Measurements from ENCODE around the gene FBLN2. TPM values are rescaled to one million over a fixed set of nuclear protein-coding genes. Genes with fewer than 3 reads are reported as not detected.

FBLN2 gene
- total and polyA plus RNA-seq, 2 of the 4 experiments (the other 2 are of a cell fraction): 11.8 to 60.8 TPM

DNA sequence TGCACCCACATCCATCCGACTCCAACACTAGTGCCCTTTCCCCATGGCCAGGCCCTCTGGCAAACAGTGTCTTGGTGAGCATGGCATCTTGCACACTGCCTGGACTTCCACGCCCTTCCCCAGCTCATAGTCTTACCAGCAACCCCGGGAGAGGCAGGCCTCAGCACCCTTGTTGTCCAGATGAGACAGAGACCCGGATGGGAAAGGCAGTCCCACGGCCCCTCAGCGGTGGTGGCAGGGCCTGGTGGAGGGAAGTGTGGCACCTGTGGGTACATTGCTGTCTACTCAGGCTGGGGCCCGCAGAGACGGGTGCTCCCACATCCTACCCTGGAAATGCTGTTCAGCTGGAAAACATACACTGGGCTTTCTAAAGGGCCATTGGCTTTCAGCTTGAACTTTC, 40.4 kb upstream of the FBLN2 start:
- H3K18ac ChIP-seq (ENCODE audit: low read depth, low read length): no peak overlapping the region
- no peak overlapping the region for H3K27ac ChIP-seq (ENCODE audit: insufficient read depth, low read length)
- no peak overlapping the region for H3K9ac ChIP-seq (ENCODE audit: low read depth, low read length)
- H2AFZ ChIP-seq (replicated peaks; ENCODE audit: low read length, poor library complexity): peak overlapping the region; percentile 5
- H3K9me1 ChIP-seq (ENCODE audit: insufficient read depth, low read length): peaks cover 9% of the 10 kb centered on the region; the same call in 1 of the 2 replicates
- ChIA-PET CTCF (no interaction called here), POLR2A (ENCODE audit: unreplicated experiment) (no interaction called here)
- H4K91ac ChIP-seq (ENCODE audit: insufficient read depth, low read depth, low read length): no peak overlapping the region
- dilution Hi-C loops (cut with HindIII; ENCODE audit: low sequenced_read_pairs, unreplicated experiment): no loop called here
- 90% methylated on average over 2 of the region's 8 CpGs; no CpG with 5 or more reads in 1 of the 2 experiments for WGBS, 2 experiments (ENCODE audit: extremely low coverage in 2 of 2, insufficient read length in 1 of 2)
- no peak overlapping the region for H3K4me3 ChIP-seq (ENCODE audit: insufficient read depth, low read depth, low read length)
- no peak overlapping the region for H2AK9ac ChIP-seq (replicated peaks; ENCODE audit: low read depth, low read length, poor library complexity)
- H3K79me1 ChIP-seq (ENCODE audit: low read depth in 1 of 2, low read length in 2 of 2): no peaks in the 10 kb centered on the region
- H3K27me3 ChIP-seq (ENCODE audit: control insufficient read depth, insufficient read depth, low read length): no peaks in the 10 kb centered on the region
- H3K4me2 ChIP-seq (ENCODE audit: low read depth, low read length): no peak overlapping the region
- TF ChIP-seq MAZ (IDR thresholded peaks at IDR 0.05; ENCODE audit: borderline replicate concordance, low read depth, low read length): no peak
- TF ChIP-seq MAFK (IDR thresholded peaks at IDR 0.05; ENCODE audit: low read depth, low read length): no peak
- TF ChIP-seq NFE2L2 (IDR thresholded peaks at IDR 0.05; ENCODE audit: low read depth, low read length): no peak
- no peak for TF ChIP-seq RAD21 (IDR thresholded peaks at IDR 0.05; ENCODE audit: low read length)
- TF ChIP-seq CEBPB (IDR thresholded peaks at IDR 0.05; ENCODE audit: low read depth, low read length): no peak
- TF ChIP-seq RCOR1 (IDR thresholded peaks at IDR 0.05; ENCODE audit: insufficient replicate concordance, low read length): no peak
- TF ChIP-seq CHD1 (IDR thresholded peaks at IDR 0.05; ENCODE audit: low read depth, low read length): no peak
- TF ChIP-seq SMC3 (IDR thresholded peaks at IDR 0.05; ENCODE audit: low read depth, low read length): no peak
- TF ChIP-seq, protein P1, sequence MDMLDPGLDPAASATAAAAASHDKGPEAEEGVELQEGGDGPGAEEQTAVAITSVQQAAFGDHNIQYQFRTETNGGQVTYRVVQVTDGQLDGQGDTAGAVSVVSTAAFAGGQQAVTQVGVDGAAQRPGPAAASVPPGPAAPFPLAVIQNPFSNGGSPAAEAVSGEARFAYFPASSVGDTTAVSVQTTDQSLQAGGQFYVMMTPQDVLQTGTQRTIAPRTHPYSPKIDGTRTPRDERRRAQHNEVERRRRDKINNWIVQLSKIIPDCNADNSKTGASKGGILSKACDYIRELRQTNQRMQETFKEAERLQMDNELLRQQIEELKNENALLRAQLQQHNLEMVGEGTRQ (IDR thresholded peaks at IDR 0.05; ENCODE audit: low read depth, low read length): no peak
- TF ChIP-seq FOS (IDR thresholded peaks at IDR 0.05; ENCODE audit: low read depth, low read length): no peak
- TF ChIP-seq RFX5 (IDR thresholded peaks at IDR 0.05; ENCODE audit: low read depth, low read length): no peak
- no peak for TF ChIP-seq BHLHE40 (IDR thresholded peaks at IDR 0.05; ENCODE audit: low read depth, low read length)
- H3K4ac ChIP-seq (ENCODE audit: low read depth, low read length): no peak overlapping the region
- in situ Hi-C loops (cut with MboI; ENCODE audit: low sequenced_read_pairs): no loop called here
- BruUV-seq (replicated peaks): no TSS peak
- H3K14ac ChIP-seq (replicated peaks; ENCODE audit: low read depth, low read length): no peak overlapping the region
- intact Hi-C loops (cut with micrococcal nuclease): no loop called here
- no peaks in the 10 kb centered on the region for H4K20me1 ChIP-seq (ENCODE audit: insufficient read depth, low read length)
- H3K56ac ChIP-seq (ENCODE audit: extremely low read depth, insufficient read depth, low read length): no peak overlapping the region
- H2BK15ac ChIP-seq (ENCODE audit: low read depth, low read length): no peak overlapping the region
- no peak overlapping the region for H2BK5ac ChIP-seq (ENCODE audit: low read depth, low read length, poor library complexity, severe bottlenecking)
- ATAC-seq (ENCODE audit: low read depth) (no peak), DNase-seq (no peak)
- H3K23ac ChIP-seq (ENCODE audit: low read depth, low read length): no peak overlapping the region
- H2BK20ac ChIP-seq (ENCODE audit: low read depth, low read length): no peak overlapping the region
- no peak overlapping the region for H2AK5ac ChIP-seq (ENCODE audit: low read depth, low read length)
- peaks cover 10% of the 10 kb centered on the region for H3K4me1 ChIP-seq (ENCODE audit: control insufficient read depth, insufficient read depth, low read length)
- no peak overlapping the region for H2BK120ac ChIP-seq (ENCODE audit: low read depth, low read length)
- no peaks in the 10 kb centered on the region for H3K36me3 ChIP-seq (ENCODE audit: control insufficient read depth, insufficient read depth, low read length)
- H4K5ac ChIP-seq (ENCODE audit: low read depth, low read length): no peak overlapping the region
- H3K9me3 ChIP-seq (ENCODE audit: control insufficient read depth, insufficient read depth, low read length): no peaks in the 10 kb centered on the region
- no peak overlapping the region; a peak in 1 of 4 replicates for H4K8ac ChIP-seq (ENCODE audit: low read depth in 2 of 2, low read length in 2 of 2)

All from IMR-90 (cell line).